GM23248 (cell line): ENCODE results near the gene L1CAM.

Experiments used
- EZH2 ChIP-seq: fragments of 200-600 bp; sonication (generic); IDR thresholded peaks from 2 replicates; pipeline ENCODE4 v1.6.1; 2018; ENCODE audit warnings: antibody characterized with exemption, mild to moderate bottlenecking; ENCODE audit not compliant: insufficient read depth, poor library complexity, severe bottlenecking
- EZH2phosphoT487 ChIP-seq: fragments of 200-600 bp; sonication (generic); IDR thresholded peaks from 2 replicates; pipeline ENCODE4 v1.6.1; 2018; ENCODE audit warnings: antibody characterized with exemption, moderate library complexity, mild to moderate bottlenecking, low read depth; ENCODE audit not compliant: insufficient read depth

DNA sequence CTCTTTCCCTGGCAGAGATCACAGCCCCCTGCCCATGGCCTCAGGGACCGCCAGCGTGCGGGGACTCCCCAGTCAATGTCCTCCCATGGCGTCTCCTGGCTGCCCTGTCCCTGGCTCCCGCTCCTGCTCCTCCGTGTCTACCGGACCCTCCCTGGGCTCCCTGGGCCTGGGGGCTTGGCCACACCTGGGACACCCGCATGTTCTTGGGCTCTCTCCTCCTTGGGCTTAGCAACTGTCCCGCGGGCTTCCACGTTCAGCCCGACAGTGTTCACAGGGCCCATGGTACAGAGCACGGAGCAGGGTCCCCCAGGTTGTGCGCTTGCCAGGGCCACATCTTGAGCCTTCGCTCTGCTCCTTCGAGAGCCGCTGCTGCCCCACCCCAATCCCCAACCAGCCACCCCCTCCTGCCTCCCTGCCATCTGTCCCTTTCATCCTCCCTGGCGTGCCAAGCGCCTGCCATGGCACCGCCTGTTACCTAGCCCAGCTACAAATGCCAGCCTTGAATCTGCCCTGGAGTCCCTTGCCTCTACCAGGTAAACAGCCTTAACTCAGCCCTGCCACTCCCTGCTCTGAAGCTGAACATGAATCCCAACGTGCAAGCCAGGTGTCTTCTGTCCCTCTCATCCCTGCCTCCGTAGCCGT lies 22.4 kb upstream of the L1CAM start:
- TF ChIP-seq EZH2 (no peak), EZH2phosphoT487 (no peak)
